GM12865 (cell line): ENCODE results near the gene NEURL2.

Experiments
- DNase-seq: peaks from one replicate; pipeline ENCODE4 v3.0.0; 2010; ENCODE audit warnings: low read depth
- H3K4me3 ChIP-seq: 2 replicates; pipeline ENCODE4 v1.5.1; 2011; ENCODE audit warnings: mild to moderate bottlenecking, low read depth, low read length, control low read depth
- CTCF ChIP-seq: IDR thresholded peaks from 2 replicates; pipeline ENCODE4 v1.5.1; 2011; ENCODE audit warnings: low read length, control low read depth, low read depth, inconsistent platforms; ENCODE audit not compliant: insufficient read depth; ENCODE audit errors: missing control alignments

NEURL2 gene

GRCh38 chr20:45888681-45889080 lies 2.3 kb downstream of the NEURL2 start:
- TF ChIP-seq CTCF = no peak
- no peak overlapping the region for H3K4me3 ChIP-seq

GRCh38 chr20:45887346-45887715 lies 3.7 kb downstream of the NEURL2 start, which contains the start of gene SPATA25:
Gene SPATA25 (minus strand): TSS chr20:45887622. CDS start chr20:45887590, 32 bp downstream.
- H3K4me3 ChIP-seq = no peak within 1 kb of the TSS
- no peak for DNase-seq
- no peak for TF ChIP-seq CTCF

More at GRCh38 chr20:45888681-45889080, 2.3 kb downstream of the NEURL2 start:
- no peak for DNase-seq

- no peak overlapping the region for H3K4me3 ChIP-seq
- TF ChIP-seq CTCF = no peak
- DNase-seq = no peak
These were observed 4.2 kb downstream of the NEURL2 start for GRCh38 chr20:45886590-45887345.

- TF ChIP-seq CTCF = no peak
- DNase-seq = no peak
- no peak overlapping the region for H3K4me3 ChIP-seq
These were observed 7.9 kb downstream of the NEURL2 start for GRCh38 chr20:45883100-45883469.

- H3K4me3 ChIP-seq = no peak overlapping the region
- no peak for DNase-seq
These were observed 8.4 kb downstream of the NEURL2 start for GRCh38 chr20:45882469-45883099.

GRCh38 chr20:45880988-45881788 lies 9.8 kb downstream of the NEURL2 start, which contains the start of gene ZSWIM1:
Gene ZSWIM1 (plus strand): TSS chr20:45881227. CDS start chr20:45882593, 1,366 bp downstream.
- peak within 1 kb of the TSS; percentile 78 for H3K4me3 ChIP-seq
- DNase-seq = peak; percentile 99
- TF ChIP-seq CTCF = no peak

More at GRCh38 chr20:45882469-45883099, 8.4 kb downstream of the NEURL2 start:
- no peak for TF ChIP-seq CTCF
